Chondrocyte (in vitro differentiated cells): Measurements from ENCODE around the gene SASH1. TPM values are rescaled to one million over a fixed set of nuclear protein-coding genes. Genes with fewer than 3 reads are reported as not detected.

ENCODE experiments used
- DNase-seq: peaks from one replicate; pipeline ENCODE4 v3.0.0; 2021; ENCODE audit warnings: mixed read lengths, low spot score
- H3K27ac Mint-ChIP-seq: one replicate; pipeline ENCODE4 v1.8.0; 2021; ENCODE audit warnings: mild to moderate bottlenecking, moderate library complexity, mixed read lengths; ENCODE audit not compliant: unreplicated experiment
- H3K27me3 Mint-ChIP-seq: 2 replicates; pipeline ENCODE4 v1.8.0; 2021; ENCODE audit warnings: low read depth, mixed read lengths
- H3K36me3 Mint-ChIP-seq: 2 replicates; pipeline ENCODE4 v1.8.0; 2021; ENCODE audit warnings: low read depth, mixed read lengths
- H3K4me1 Mint-ChIP-seq: 2 replicates; pipeline ENCODE4 v1.8.0; 2021; ENCODE audit warnings: low read depth, mild to moderate bottlenecking, mixed read lengths
- H3K4me3 Mint-ChIP-seq: one replicate; pipeline ENCODE4 v1.8.0; 2021; ENCODE audit warnings: mild to moderate bottlenecking, moderate library complexity, mixed read lengths; ENCODE audit not compliant: unreplicated experiment
- H3K9me3 Mint-ChIP-seq: 2 replicates; pipeline ENCODE4 v1.8.0; 2021; ENCODE audit warnings: low read depth, mixed read lengths
- total RNA-seq: library from RNA; stranded (reverse); gene quantifications from 3 replicates; pipeline ENCODE4 v1.2.1, GENCODE V29; 2021
- TF ChIP-seq, protein P1 (sequence below): fragments of 200-600 bp; sonication (generic); IDR thresholded peaks from 2 replicates; pipeline ENCODE4 v1.5.0; 2021; ENCODE audit warnings: antibody characterized with exemption, mild to moderate bottlenecking, moderate library complexity

SASH1 gene
- total RNA-seq, 1 donor from 2014 or later: 82.9 TPM

DNA sequence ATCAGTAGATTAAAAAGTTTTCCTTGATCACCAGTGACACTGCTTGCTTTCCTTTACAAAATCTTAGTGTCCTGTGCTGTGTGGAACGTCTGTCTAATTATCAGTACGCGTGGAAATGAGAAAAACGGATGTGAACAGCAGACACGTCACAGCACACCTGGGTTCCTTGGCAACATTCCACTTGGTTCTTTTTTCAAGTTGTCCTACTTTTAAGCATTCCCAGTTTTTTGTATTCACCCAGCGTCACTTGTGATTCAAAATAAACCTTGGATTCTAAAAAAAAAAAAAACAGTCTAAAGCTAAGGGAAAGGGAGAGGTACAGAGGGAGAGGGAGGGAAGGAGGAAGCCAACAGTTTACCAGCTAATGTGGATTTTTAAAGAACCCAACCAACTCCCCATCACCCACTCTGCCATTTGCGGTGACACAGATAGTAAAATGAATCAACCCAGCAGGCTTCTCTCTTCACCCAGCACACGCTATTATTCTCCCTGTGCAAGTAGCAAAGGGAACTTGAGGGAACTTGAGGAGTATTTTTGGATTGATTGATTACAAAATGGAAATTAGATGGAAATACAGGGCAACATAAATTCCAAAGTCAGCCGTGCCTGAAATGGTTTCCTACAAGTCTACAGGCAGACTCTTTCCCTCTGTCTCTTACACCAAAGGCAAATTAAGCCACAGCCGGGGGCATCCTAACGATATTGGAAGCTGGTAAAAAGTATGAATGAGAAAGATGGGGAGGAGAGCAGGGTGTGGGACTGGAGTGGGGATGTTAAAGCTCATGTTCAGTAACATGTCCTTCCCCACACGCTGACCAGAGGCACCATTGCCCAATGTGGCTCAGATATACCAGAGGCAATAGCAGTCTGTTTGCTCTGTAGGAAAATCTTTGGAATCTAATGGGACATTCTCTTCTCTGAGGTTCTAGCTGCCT is 129.8 kb downstream of the SASH1 start:
- H3K4me3 Mint-ChIP-seq: no peak overlapping the region
- DNase-seq: no peak
- H3K27me3 Mint-ChIP-seq: no peaks in the 10 kb centered on the region
- peaks cover 42% of the 10 kb centered on the region for H3K4me1 Mint-ChIP-seq
- H3K36me3 Mint-ChIP-seq: peaks cover 33% of the 10 kb centered on the region
- peak overlapping the region; percentile 60 for H3K27ac Mint-ChIP-seq
- TF ChIP-seq, protein P1, sequence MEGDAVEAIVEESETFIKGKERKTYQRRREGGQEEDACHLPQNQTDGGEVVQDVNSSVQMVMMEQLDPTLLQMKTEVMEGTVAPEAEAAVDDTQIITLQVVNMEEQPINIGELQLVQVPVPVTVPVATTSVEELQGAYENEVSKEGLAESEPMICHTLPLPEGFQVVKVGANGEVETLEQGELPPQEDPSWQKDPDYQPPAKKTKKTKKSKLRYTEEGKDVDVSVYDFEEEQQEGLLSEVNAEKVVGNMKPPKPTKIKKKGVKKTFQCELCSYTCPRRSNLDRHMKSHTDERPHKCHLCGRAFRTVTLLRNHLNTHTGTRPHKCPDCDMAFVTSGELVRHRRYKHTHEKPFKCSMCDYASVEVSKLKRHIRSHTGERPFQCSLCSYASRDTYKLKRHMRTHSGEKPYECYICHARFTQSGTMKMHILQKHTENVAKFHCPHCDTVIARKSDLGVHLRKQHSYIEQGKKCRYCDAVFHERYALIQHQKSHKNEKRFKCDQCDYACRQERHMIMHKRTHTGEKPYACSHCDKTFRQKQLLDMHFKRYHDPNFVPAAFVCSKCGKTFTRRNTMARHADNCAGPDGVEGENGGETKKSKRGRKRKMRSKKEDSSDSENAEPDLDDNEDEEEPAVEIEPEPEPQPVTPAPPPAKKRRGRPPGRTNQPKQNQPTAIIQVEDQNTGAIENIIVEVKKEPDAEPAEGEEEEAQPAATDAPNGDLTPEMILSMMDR: no peak
- no peaks in the 10 kb centered on the region for H3K9me3 Mint-ChIP-seq

DNA sequence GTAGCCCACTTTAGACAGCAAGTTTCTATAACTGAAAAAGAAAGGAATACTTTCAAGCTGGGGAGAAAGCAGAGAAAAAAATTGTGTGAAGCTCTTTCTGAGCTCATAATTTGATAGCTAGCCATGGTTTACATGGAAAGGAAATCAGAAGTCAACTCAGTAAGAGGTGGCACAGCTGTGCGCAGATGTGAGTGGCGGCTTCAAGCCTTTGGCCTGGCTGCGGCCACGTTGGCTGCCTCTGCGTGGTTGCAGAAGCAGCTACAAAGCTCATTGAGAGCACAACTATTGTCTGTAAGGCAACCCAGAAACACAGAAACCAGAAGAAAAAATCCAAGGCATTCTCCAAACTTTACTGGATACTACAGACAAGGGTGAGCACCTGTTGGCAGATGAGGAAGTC is 136.9 kb downstream of the SASH1 start:
- Mint-ChIP-seq H3K27me3 (no peaks in the 10 kb centered on the region), H3K27ac (no peak overlapping the region), H3K36me3 (peaks cover 31% of the 10 kb centered on the region), H3K4me3 (no peak overlapping the region), H3K4me1 (peaks cover 3% of the 10 kb centered on the region), H3K9me3 (no peaks in the 10 kb centered on the region)
- no peak for DNase-seq
- TF ChIP-seq, protein P1: no peak

DNA sequence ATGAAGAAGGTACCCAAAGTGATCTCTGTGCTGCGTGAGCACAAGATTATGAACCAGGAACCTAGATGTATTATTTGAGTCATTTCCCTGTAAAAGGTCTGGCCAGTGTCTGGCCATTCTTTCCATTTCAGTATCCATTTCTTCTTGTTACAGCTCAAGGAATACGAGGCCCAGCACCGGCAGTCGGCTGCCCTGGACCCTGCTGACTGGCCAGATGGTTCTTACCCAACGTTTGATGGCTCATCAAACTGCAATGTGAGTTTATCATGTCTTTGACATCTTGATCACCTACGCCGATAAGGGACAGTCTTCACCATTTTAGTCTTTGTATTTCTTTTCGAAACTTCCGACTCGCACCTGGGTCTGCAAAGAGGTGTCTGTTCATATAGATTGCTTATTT is 144.8 kb downstream of the SASH1 start:
- Mint-ChIP-seq H3K4me3 (no peak overlapping the region), H3K27me3 (no peaks in the 10 kb centered on the region), H3K4me1 (peaks cover 12% of the 10 kb centered on the region), H3K9me3 (no peaks in the 10 kb centered on the region), H3K36me3 (peaks cover 30% of the 10 kb centered on the region), H3K27ac (no peak overlapping the region)
- TF ChIP-seq, protein P1: no peak
- DNase-seq: no peak

DNA sequence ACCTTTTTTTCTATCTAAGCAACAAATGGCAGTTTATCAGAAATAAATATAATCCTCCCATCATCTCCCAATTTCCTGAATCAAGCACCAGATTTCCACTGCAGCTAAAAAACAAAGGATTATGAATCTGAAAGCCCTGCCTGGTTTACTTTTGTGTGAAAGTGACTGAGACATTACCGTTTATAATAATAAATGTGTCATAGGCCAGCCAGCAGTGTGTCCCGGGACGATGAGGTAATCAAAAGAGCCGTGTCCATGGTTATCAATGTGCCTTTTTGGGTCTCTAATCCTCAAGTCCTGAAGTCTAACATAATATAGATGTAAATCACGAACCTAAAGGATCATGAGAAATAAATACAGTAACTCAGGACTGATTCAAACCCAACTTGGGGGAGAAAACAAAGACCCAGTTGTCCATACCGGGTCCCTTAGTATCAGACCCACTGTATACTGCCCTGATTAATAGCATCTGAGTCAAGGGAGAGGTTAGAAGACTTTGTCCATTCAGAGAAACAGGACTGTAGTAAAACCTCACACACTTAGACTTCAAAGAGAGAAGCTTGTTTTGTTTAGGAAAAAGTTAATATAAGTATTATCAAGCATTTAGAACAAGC is 149.1 kb downstream of the SASH1 start:
- no peaks in the 10 kb centered on the region for H3K27me3 Mint-ChIP-seq
- peaks cover 14% of the 10 kb centered on the region for H3K4me1 Mint-ChIP-seq
- H3K36me3 Mint-ChIP-seq: peaks cover 28% of the 10 kb centered on the region
- H3K27ac Mint-ChIP-seq: peak overlapping the region; percentile 76
- TF ChIP-seq, protein P1: no peak
- H3K9me3 Mint-ChIP-seq: no peaks in the 10 kb centered on the region
- no peak overlapping the region for H3K4me3 Mint-ChIP-seq
- DNase-seq: no peak

- H3K36me3 Mint-ChIP-seq: peaks cover 23% of the 10 kb centered on the region
- H3K4me1 Mint-ChIP-seq: peaks cover 22% of the 10 kb centered on the region
- DNase-seq: no peak
- H3K27ac Mint-ChIP-seq: no peak overlapping the region
- TF ChIP-seq, protein P1: no peak
- no peaks in the 10 kb centered on the region for H3K27me3 Mint-ChIP-seq
- H3K4me3 Mint-ChIP-seq: no peak overlapping the region
- H3K9me3 Mint-ChIP-seq: no peaks in the 10 kb centered on the region
Measured at GRCh38 chr6:148492654-148493290, 150.1 kb downstream of the SASH1 start.
